ENCODE results near the gene DHX16. TPM values are rescaled to one million over a fixed set of nuclear protein-coding genes. Genes with fewer than 3 reads are reported as not detected.

The DHX16 gene
- polyA plus RNA-seq, 1 experiment, result 27.6 TPM

DNA sequence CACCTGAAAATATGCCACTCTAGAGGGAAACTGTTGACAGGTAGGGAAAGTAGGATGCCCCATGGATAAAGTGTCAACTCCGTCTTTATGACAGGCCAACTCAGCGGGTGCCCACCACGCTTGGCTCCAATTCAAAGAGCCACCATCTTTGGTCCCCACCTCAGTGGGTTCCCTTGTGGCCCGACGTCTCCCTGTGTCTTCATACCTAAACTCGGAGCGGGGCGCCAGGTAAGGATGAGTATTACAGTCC lies 44.0 kb upstream of the DHX16 start:
- ChIA-PET CTCF (interaction anchor here (0.5 to 2.7 kb wide), 4 partner anchors 29 to 398 kb away, joined by 3 to 9 read pairs (median 3); partner anchors contain the start of gene PSORS1C1), POLR2A (interaction anchor here (0.8 to 1.9 kb wide), 11 partner anchors 10 to 104 kb away, joined by 3 to 22 read pairs (median 4); partner anchors contain the start of gene NRM)
- Histone ChIP-seq H3K27ac (ENCODE audit: low read depth, low read length) (peak overlapping the region; percentile 88), H3K4me3 (ENCODE audit: low read depth, low read length) (peak overlapping the region; percentile 85), H3K9me3 (ENCODE audit: control insufficient read depth, insufficient read depth, low read length) (no peaks in the 10 kb centered on the region), H3K27me3 (ENCODE audit: control insufficient read depth, insufficient read depth, low read length) (no peaks in the 10 kb centered on the region)
- TF ChIP-seq, protein P1, sequence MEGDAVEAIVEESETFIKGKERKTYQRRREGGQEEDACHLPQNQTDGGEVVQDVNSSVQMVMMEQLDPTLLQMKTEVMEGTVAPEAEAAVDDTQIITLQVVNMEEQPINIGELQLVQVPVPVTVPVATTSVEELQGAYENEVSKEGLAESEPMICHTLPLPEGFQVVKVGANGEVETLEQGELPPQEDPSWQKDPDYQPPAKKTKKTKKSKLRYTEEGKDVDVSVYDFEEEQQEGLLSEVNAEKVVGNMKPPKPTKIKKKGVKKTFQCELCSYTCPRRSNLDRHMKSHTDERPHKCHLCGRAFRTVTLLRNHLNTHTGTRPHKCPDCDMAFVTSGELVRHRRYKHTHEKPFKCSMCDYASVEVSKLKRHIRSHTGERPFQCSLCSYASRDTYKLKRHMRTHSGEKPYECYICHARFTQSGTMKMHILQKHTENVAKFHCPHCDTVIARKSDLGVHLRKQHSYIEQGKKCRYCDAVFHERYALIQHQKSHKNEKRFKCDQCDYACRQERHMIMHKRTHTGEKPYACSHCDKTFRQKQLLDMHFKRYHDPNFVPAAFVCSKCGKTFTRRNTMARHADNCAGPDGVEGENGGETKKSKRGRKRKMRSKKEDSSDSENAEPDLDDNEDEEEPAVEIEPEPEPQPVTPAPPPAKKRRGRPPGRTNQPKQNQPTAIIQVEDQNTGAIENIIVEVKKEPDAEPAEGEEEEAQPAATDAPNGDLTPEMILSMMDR (IDR thresholded peaks at IDR 0.05; ENCODE audit: low read depth, low read length), result no peak
- DNase-seq (ENCODE audit: low read depth, low spot score), result no peak

DNA sequence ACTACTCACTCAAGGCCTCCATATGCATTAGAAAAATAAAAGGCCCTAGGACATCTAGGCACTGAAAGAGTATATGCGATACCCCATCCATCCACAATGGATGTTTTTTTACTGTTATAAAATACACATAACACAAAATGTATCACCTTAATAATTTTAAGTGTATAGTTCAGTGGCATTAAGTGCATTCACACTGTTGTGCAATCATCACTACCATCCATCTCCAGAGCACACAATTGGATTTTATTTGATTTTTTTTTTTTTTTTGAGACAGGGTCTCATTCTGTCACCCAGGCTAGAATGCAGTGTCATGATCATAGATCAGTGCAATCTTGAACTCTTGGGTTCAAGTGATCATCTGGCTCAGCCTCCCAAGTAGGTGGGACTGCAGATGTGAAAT lies 41.5 kb upstream of the DHX16 start:
- DNase-seq (ENCODE audit: low read depth, low spot score), result no peak
- H3K4me3 ChIP-seq (ENCODE audit: low read depth, low read length), result no peak overlapping the region
- H3K27me3 ChIP-seq (ENCODE audit: control insufficient read depth, insufficient read depth, low read length), result no peaks in the 10 kb centered on the region
- H3K9me3 ChIP-seq (ENCODE audit: control insufficient read depth, insufficient read depth, low read length), result no peaks in the 10 kb centered on the region
- TF ChIP-seq, protein P1 (IDR thresholded peaks at IDR 0.05; ENCODE audit: low read depth, low read length), result no peak
- ChIA-PET POLR2A (no interaction called here), CTCF (interaction anchor here (0.8 kb wide), 1 partner anchor 373 kb away, joined by 4 read pairs; no protein-coding TSS in a partner anchor)
- no peak overlapping the region for H3K27ac ChIP-seq (ENCODE audit: low read depth, low read length)

DNA sequence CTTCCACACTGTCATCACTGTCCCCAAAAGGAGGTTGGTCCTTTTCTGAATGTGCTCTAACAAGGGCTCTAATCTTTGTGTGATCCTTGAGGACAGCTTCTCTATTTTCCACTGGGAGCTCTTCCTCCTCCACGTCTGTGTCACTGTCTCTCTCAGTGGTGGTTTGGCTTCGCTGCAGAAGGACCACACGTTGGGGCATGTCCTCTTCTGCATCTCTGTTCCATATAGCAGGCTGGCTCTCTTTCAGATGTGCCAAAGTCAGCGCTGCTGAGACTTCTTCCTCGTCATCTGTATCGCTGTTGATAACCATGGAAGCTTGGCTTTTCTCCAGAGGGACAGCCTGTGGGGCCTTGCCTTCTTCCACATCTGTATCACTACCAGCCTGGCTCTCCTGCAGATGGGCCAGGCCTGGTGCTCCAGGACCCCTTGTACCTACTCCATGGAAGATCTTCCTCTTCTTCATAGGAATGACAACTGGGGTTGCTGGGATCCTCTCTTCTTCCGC lies 39.7 kb upstream of the DHX16 start:
- no peak for DNase-seq (ENCODE audit: low read depth, low spot score)
- no peaks in the 10 kb centered on the region for H3K9me3 ChIP-seq (ENCODE audit: control insufficient read depth, insufficient read depth, low read length)
- H3K27ac ChIP-seq (ENCODE audit: low read depth, low read length), result no peak overlapping the region
- no peaks in the 10 kb centered on the region for H3K27me3 ChIP-seq (ENCODE audit: control insufficient read depth, insufficient read depth, low read length)
- TF ChIP-seq, protein P1 (IDR thresholded peaks at IDR 0.05; ENCODE audit: low read depth, low read length), result no peak
- ChIA-PET POLR2A (interaction anchor here (0.8 kb wide), 1 partner anchor 23 kb away, joined by 3 read pairs; no protein-coding TSS in a partner anchor), CTCF (no interaction called here)
- H3K4me3 ChIP-seq (ENCODE audit: low read depth, low read length), result no peak overlapping the region

GRCh38 chr6:30711758-30712380 lies 39.1 kb upstream of the DHX16 start:
- Histone ChIP-seq H3K27me3 (ENCODE audit: control insufficient read depth, insufficient read depth, low read length) (no peaks in the 10 kb centered on the region), H3K27ac (ENCODE audit: low read depth, low read length) (no peak overlapping the region), H3K4me3 (ENCODE audit: low read depth, low read length) (no peak overlapping the region), H3K9me3 (ENCODE audit: control insufficient read depth, insufficient read depth, low read length) (no peaks in the 10 kb centered on the region)
- ChIA-PET CTCF (no interaction called here), POLR2A (no interaction called here)
- TF ChIP-seq, protein P1 (IDR thresholded peaks at IDR 0.05; ENCODE audit: low read depth, low read length), result no peak
- DNase-seq (ENCODE audit: low read depth, low spot score), result no peak

- CTCF ChIA-PET, result interaction anchor here (0.6 kb wide), 1 partner anchor 11 kb away, joined by 3 read pairs; no protein-coding TSS in a partner anchor
- H3K9me3 ChIP-seq (ENCODE audit: control insufficient read depth, insufficient read depth, low read length), result no peaks in the 10 kb centered on the region
- H3K27ac ChIP-seq (ENCODE audit: low read depth, low read length), result no peak overlapping the region
- DNase-seq (ENCODE audit: low read depth, low spot score), result no peak
- H3K27me3 ChIP-seq (ENCODE audit: control insufficient read depth, insufficient read depth, low read length), result no peaks in the 10 kb centered on the region
- no peak overlapping the region for H3K4me3 ChIP-seq (ENCODE audit: low read depth, low read length)
- TF ChIP-seq, protein P1 (IDR thresholded peaks at IDR 0.05; ENCODE audit: low read depth, low read length), result no peak
- POLR2A ChIA-PET, result no interaction called here
Measured at GRCh38 chr6:30709101-30709868, 36.5 kb upstream of the DHX16 start.

Data from AG04450 (cell line).